Endothelial cell of umbilical vein (primary cell): ENCODE measurements around the gene LSM3. TPM values are rescaled to one million over a fixed set of nuclear protein-coding genes. Genes with fewer than 3 reads are reported as not detected.

Experiments used
- BruUV-seq: library from RNA; stranded (reverse); fragments of 400-500 nt; replicated peaks from 2 replicates; lab custom pipeline; 2021; lab: Mats Ljungman, UMichigan
- CTCF ChIA-PET: fragments of 300-600, 350-600 bp; sonication (Branson Sonifier 250); formaldehyde crosslinking; loops from one replicate; lab custom pipeline; 2021; ENCODE audit warnings: antibody characterized with exemption, inconsistent platforms; lab: Charles Lee
- POLR2A ChIA-PET: fragments of 300-600, 350-600 bp; sonication (Branson Sonifier 250); formaldehyde crosslinking; loops from one replicate; lab custom pipeline; 2021; ENCODE audit warnings: antibody characterized with exemption, inconsistent platforms; lab: Charles Lee
- DNase-seq: peaks from one replicate; pipeline ENCODE4 v3.0.0-alpha.2; 2011; ENCODE audit warnings: low read depth, low spot score
- FAIRE-seq: peaks from 2 replicates; lab custom pipeline; 2011; peaks lifted over from hg19 to GRCh38; lab: Jason Lieb, UNC
- H2AFZ ChIP-seq: 2 replicates; pipeline ENCODE4 v1.6.0; 2012; ENCODE audit warnings: low read depth, low read length, control low read depth, inconsistent platforms
- H3K27ac ChIP-seq: 2 replicates; pipeline ENCODE4 v1.5.1; 2011; ENCODE audit warnings: low read depth, mild to moderate bottlenecking, control low read depth, low read length, moderate library complexity; ENCODE audit not compliant: insufficient read depth
- H3K27me3 ChIP-seq, 2 experiments: 2 replicates each; pipeline versions ENCODE4 v1.6.0 to v1.6.1; 2011; ENCODE audit warnings: low read length in 2 of 2, mixed read lengths in 1 of 2; ENCODE audit not compliant: control insufficient read depth in 2 of 2, insufficient read depth in 2 of 2
- H3K36me3 ChIP-seq, 2 experiments: 2 replicates in 1 of 2; 3 replicates in 1 of 2; pipeline ENCODE4 v1.5.1; 2011; ENCODE audit warnings: low read length in 2 of 2, mild to moderate bottlenecking in 1 of 2, moderate library complexity in 1 of 2; ENCODE audit not compliant: control insufficient read depth in 2 of 2, insufficient read depth in 2 of 2; ENCODE audit errors: extremely low read depth in 1 of 2
- H3K4me1 ChIP-seq: 3 replicates; pipeline ENCODE4 v1.5.1; 2011; ENCODE audit warnings: mild to moderate bottlenecking, low read length; ENCODE audit not compliant: control insufficient read depth, insufficient read depth; ENCODE audit errors: extremely low read depth
- H3K4me2 ChIP-seq: 2 replicates; pipeline ENCODE4 v1.6.1; 2011; ENCODE audit warnings: low read length, control low read depth, mixed read lengths; ENCODE audit not compliant: insufficient read depth
- H3K4me3 ChIP-seq, 3 experiments: fragments of 200-600 bp in 1 of 3; sonication (generic), shearing (Covaris generic) in 1 of 3; replicated peaks in 1 of 3; 2 replicates each; pipeline ENCODE4 v1.5.1; 2011 to 2016; ENCODE audit warnings: control low read depth in 3 of 3, low read length in 3 of 3, mild to moderate bottlenecking in 2 of 3, inconsistent platforms in 1 of 3, low read depth in 1 of 3, moderate library complexity in 1 of 3; ENCODE audit not compliant: insufficient read depth in 1 of 3
- H3K79me2 ChIP-seq: 2 replicates; pipeline ENCODE4 v1.6.0; 2012; ENCODE audit warnings: low read length, inconsistent platforms; ENCODE audit not compliant: control insufficient read depth, insufficient read depth
- H3K9ac ChIP-seq: replicated peaks from 2 replicates; pipeline ENCODE3; 2011; ENCODE audit warnings: low read length, control low read depth; ENCODE audit not compliant: insufficient read depth; ENCODE audit errors: extremely low read depth
- H3K9me1 ChIP-seq: replicated peaks from 3 replicates; pipeline ENCODE4 v1.6.0; 2011; ENCODE audit warnings: mild to moderate bottlenecking, low read length; ENCODE audit not compliant: control insufficient read depth, insufficient read depth; ENCODE audit errors: extremely low read depth
- H3K9me3 ChIP-seq: replicated peaks from 2 replicates; pipeline ENCODE4 v1.5.1; 2012; ENCODE audit warnings: low read length, inconsistent platforms; ENCODE audit not compliant: control insufficient read depth, insufficient read depth
- H4K20me1 ChIP-seq: replicated peaks from 2 replicates; pipeline ENCODE3; 2011; ENCODE audit warnings: mild to moderate bottlenecking, low read length; ENCODE audit not compliant: control insufficient read depth, insufficient read depth; ENCODE audit errors: extremely low read depth
- CTCF ChIP-seq, 2 donors: IDR thresholded peaks; 1 replicate in 1 of 2; 2 replicates in 1 of 2; pipeline ENCODE4 v1.5.1; 2011; ENCODE audit warnings: low read length in 2 of 2, mild to moderate bottlenecking in 2 of 2, moderate library complexity in 2 of 2, control low read depth in 1 of 2, inconsistent platforms in 1 of 2, low read depth in 1 of 2; ENCODE audit not compliant: insufficient read depth in 1 of 2; ENCODE audit errors: extremely low read depth in 1 of 2
- EZH2 ChIP-seq: IDR thresholded peaks from 2 replicates; pipeline ENCODE4 v1.6.1; 2012; ENCODE audit warnings: borderline replicate concordance, low read depth, mild to moderate bottlenecking, moderate library complexity, low read length, inconsistent platforms; ENCODE audit not compliant: severe bottlenecking
- FOS ChIP-seq: IDR thresholded peaks from 2 replicates; pipeline ENCODE4 v1.6.1; 2011; ENCODE audit warnings: mild to moderate bottlenecking, low read length, moderate library complexity, borderline replicate concordance; ENCODE audit not compliant: insufficient read depth
- GATA2 ChIP-seq: IDR thresholded peaks from 2 replicates; pipeline ENCODE4 v1.7.0; 2011; ENCODE audit warnings: low read depth, mild to moderate bottlenecking, moderate library complexity, mixed read lengths, low read length; ENCODE audit not compliant: insufficient read length, insufficient read depth
- JUN ChIP-seq: IDR thresholded peaks from 2 replicates; pipeline ENCODE4 v1.6.1; 2011; ENCODE audit warnings: borderline replicate concordance, low read depth; ENCODE audit not compliant: insufficient read length, insufficient read depth
- MAX ChIP-seq: IDR thresholded peaks from 2 replicates; pipeline ENCODE4 v1.6.1; 2011; ENCODE audit not compliant: insufficient read depth, insufficient read length
- MYC ChIP-seq: IDR thresholded peaks from one replicate; pipeline ENCODE4 v1.6.1; 2011; ENCODE audit warnings: mild to moderate bottlenecking, low read depth, low read length
- POLR2A ChIP-seq: IDR thresholded peaks from 2 replicates; pipeline ENCODE4 v1.6.1; 2012; ENCODE audit warnings: low read depth, mild to moderate bottlenecking, control low read depth, low read length
- POLR2AphosphoS5 ChIP-seq: IDR thresholded peaks from 2 replicates; pipeline ENCODE4 v1.6.1; 2012; ENCODE audit warnings: low read depth, mild to moderate bottlenecking, control low read depth, low read length, moderate library complexity; ENCODE audit not compliant: insufficient read depth
- dilution Hi-C: fragments of 300-500 bp; cut with MboI; formaldehyde crosslinking; loops from one replicate; pipeline ENCODE4 v1.15.0; 2019; ENCODE audit warnings: low sequenced_read_pairs; ENCODE audit not compliant: extremely low pct_ligation_motif_present
- intact Hi-C: fragments of 100-400 bp; cut with micrococcal nuclease; formaldehyde crosslinking; loops from one replicate; pipeline ENCODE4 v1.10.0; 2022
- polyA plus RNA-seq, 4 experiments: library from polyadenylated mRNA; depleted of rRNA in 3 of 4; stranded (reverse) in 3 of 4; unstranded in 1 of 4; fragments of >200 nt; gene quantifications; 2 replicates each; pipeline versions ENCODE4 v1.2.1 to v1.2.3, GENCODE V29; 2011 to 2012; ENCODE audit warnings: missing spikeins in 1 of 4
- total RNA-seq: library from RNA; stranded (reverse); gene quantifications from 2 replicates; pipeline ENCODE4 v1.2.3, GENCODE V29; 2021

LSM3 gene
- total and polyA plus RNA-seq, 2 donors (not counting 3 experiments of a cell fraction or from before 2014, with no cell fraction given): 4.4 to 13.0 TPM

GRCh38 chr3:14211621-14212020 is 33.0 kb downstream of the LSM3 start:
- intact Hi-C loops: no loop called here
- Histone ChIP-seq H3K27ac (no peak overlapping the region), H3K4me3 (no peak overlapping the region), H2AFZ (no peak overlapping the region), H3K9ac (no peak overlapping the region), H3K4me2 (no peak overlapping the region), H3K4me1 (no peaks in the 10 kb centered on the region), H3K36me3 (no peaks in the 10 kb centered on the region), H3K9me3 (no peaks in the 10 kb centered on the region), H4K20me1 (no peaks in the 10 kb centered on the region), H3K9me1 (no peaks in the 10 kb centered on the region), H3K79me2 (no peaks in the 10 kb centered on the region), H3K27me3 (peaks cover 0 to 2% of the 10 kb centered on the region in 2 experiments)
- no TSS peak for BruUV-seq
- FAIRE-seq (no peak), DNase-seq (no peak)
- ChIA-PET CTCF (interaction anchor here (1.1 to 2.8 kb wide), 2 partner anchors 8 to 256 kb away, joined by 4 to 52 read pairs; no protein-coding TSS in a partner anchor), POLR2A (no interaction called here)
- dilution Hi-C loops: no loop called here
- TF ChIP-seq EZH2 (no peak), POLR2AphosphoS5 (no peak)

GRCh38 chr3:14212032-14212431 is 33.4 kb downstream of the LSM3 start:
- H3K27ac ChIP-seq: no peak overlapping the region
- dilution Hi-C loops: no loop called here
- FAIRE-seq: no peak
- TF ChIP-seq CTCF (IDR thresholded peaks at IDR 0.05; ENCODE audit: extremely low read depth in 1 of 2, insufficient read depth in 1 of 2, low read depth in 1 of 2, low read length in 2 of 2) (no peak), POLR2AphosphoS5 (no peak), GATA2 (no peak), FOS (no peak), EZH2 (no peak), MAX (no peak), JUN (no peak), MYC (no peak), POLR2A (no peak)
- no peaks in the 10 kb centered on the region for H4K20me1 ChIP-seq
- H3K9me3 ChIP-seq: no peaks in the 10 kb centered on the region
- DNase-seq: no peak
- intact Hi-C loops: no loop called here
- no peak overlapping the region for H3K9ac ChIP-seq
- H3K4me3 ChIP-seq: no peak overlapping the region
- ChIA-PET POLR2A (no interaction called here), CTCF (interaction anchor here (1.1 to 2.8 kb wide), 5 partner anchors 8 to 336 kb away, joined by 4 to 52 read pairs (median 4); no protein-coding TSS in a partner anchor)
- no peak overlapping the region for H3K4me2 ChIP-seq
- no peak overlapping the region for H2AFZ ChIP-seq
- BruUV-seq: no TSS peak
- H3K27me3 ChIP-seq: peaks cover 0 to 2% of the 10 kb centered on the region in 2 experiments
- H3K36me3 ChIP-seq: no peaks in the 10 kb centered on the region
- no peaks in the 10 kb centered on the region for H3K9me1 ChIP-seq
- no peaks in the 10 kb centered on the region for H3K4me1 ChIP-seq
- no peaks in the 10 kb centered on the region for H3K79me2 ChIP-seq
